ENCODE results near the gene NTM.

- no peak for TF ChIP-seq RAD21 (IDR thresholded peaks at IDR 0.05 in 1 of 2, conservative IDR thresholded peaks at IDR 0.05 in 1 of 2; ENCODE audit: low read depth in 2 of 2, low read length in 2 of 2)
- no peak for TF ChIP-seq CTCF (IDR thresholded peaks at IDR 0.05; ENCODE audit: control extremely low read depth in 1 of 3, insufficient read depth in 1 of 3, low read depth in 1 of 3, low read length in 3 of 3)
- no peak for TF ChIP-seq RFX5 (IDR thresholded peaks at IDR 0.05; ENCODE audit: borderline replicate concordance, low read depth, low read length)
- TF ChIP-seq SRF (IDR thresholded peaks at IDR 0.05; ENCODE audit: low read depth, low read length) = no peak
- no peak for TF ChIP-seq CREB1 (IDR thresholded peaks at IDR 0.05)
- TF ChIP-seq EGR1 (IDR thresholded peaks at IDR 0.05; ENCODE audit: borderline replicate concordance, low read depth, low read length) = no peak
- TF ChIP-seq POLR2A (IDR thresholded peaks at IDR 0.05; ENCODE audit: control extremely low read depth in 1 of 2, low read depth in 2 of 2, low read length in 2 of 2) = no peak
- no peak for TF ChIP-seq CTBP2 (IDR thresholded peaks at IDR 0.05; ENCODE audit: borderline replicate concordance, insufficient read depth, insufficient read length, low read length)
- no peak for TF ChIP-seq ZNF274 (IDR thresholded peaks at IDR 0.05; ENCODE audit: borderline replicate concordance, extremely low read depth, low read length)
- no peak for TF ChIP-seq POLR2AphosphoS5 (IDR thresholded peaks at IDR 0.05; ENCODE audit: low read depth, low read length)
- TF ChIP-seq MAFK (IDR thresholded peaks at IDR 0.05; ENCODE audit: low read depth, low read length) = no peak
Measured at GRCh38 chr11:131954146-131954545, 583.7 kb downstream of the NTM start.
